ENCODE measurements around the gene ZNF692. TPM values are rescaled to one million over a fixed set of nuclear protein-coding genes. Genes with fewer than 3 reads are reported as not detected.
A peak's percentile ranks its signal among the peaks of the same experiment; 100 is the strongest.

Gene ZNF692
- total RNA-seq, 4 donors from 2014 or later, result 8.0 to 38.0 (median 13.9) TPM

DNA sequence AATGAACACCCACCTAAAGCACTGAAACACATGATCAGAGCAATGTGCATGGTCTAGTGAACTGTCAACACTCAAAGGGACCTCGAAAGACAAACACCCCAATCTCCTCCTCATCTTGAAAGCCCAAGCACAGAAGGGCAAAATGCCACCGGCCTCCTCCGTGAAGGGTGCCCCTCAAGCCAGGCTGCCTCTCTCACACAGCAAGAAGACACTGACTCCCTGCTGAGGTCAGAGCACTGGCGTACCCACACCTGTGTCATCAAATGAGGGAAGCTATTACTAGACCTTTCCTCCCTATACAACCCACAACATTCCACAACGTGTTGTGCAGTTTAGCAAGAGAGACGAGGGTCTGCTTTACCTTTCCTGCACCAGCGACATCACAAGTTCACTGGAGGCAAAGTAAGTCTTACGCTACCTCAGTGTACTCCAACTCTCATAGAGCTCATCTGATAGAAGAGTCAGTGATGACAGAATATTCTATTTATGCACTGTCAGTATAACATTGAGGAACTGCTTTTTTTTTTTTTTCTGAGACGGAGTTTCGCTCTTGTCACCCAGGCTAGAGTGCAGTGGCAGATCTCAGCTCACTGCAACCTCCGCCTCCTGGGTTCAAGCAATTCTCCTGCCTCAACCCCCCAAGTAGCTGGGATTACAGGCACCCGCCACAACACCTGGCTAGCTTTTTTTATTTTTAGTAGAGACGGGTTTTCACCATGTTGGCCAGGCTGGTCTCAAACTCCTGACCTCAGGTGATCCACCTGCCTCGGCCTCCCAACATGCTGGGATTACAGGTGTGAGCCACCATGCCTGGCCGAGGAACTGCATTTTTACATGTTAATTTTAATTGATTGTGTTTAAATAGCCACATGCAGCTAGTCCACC lies 36.5 kb downstream of the ZNF692 start:
- peak in 1 of 2 donors; percentile 13 for ATAC-seq
- H3K4me3 ChIP-seq, result peak overlapping the region in 2 of 4 donors; percentile 5 to 19
- intact Hi-C loops (cut with DNase I; ENCODE audit: low total_unique reads), result no loop called here

GRCh38 chr1:248821641-248822040 lies 37.2 kb downstream of the ZNF692 start:
- peaks cover 0 to 10% of the 10 kb centered on the region in 2 donors for H3K36me3 ChIP-seq
- H3K9me3 ChIP-seq, result no peaks in the 10 kb centered on the region
- peak overlapping the region; percentile 57 to 99 (median 80) for H3K27ac ChIP-seq
- no peak for ATAC-seq
- no peak overlapping the region for H3K4me3 ChIP-seq
- TF ChIP-seq POLR2A (IDR thresholded peaks at IDR 0.05) (no peak), CTCF (IDR thresholded peaks at IDR 0.05 in 4 of 5, conservative IDR thresholded peaks at IDR 0.05 in 1 of 5) (no peak)
- in situ Hi-C loops (cut with MboI; ENCODE audit: low sequenced_read_pairs in 4 of 4), result no loop called here
- no peak for DNase-seq
- intact Hi-C loops (cut with DNase I; ENCODE audit: low total_unique reads), result no loop called here
- no peaks in the 10 kb centered on the region for H3K27me3 ChIP-seq
- peaks cover 49 to 56% of the 10 kb centered on the region in 2 donors for H3K4me1 ChIP-seq

More for the DNA sequence above, 36.5 kb downstream of the ZNF692 start:
- peak overlapping the region; percentile 57 to 99 (median 80) for H3K27ac ChIP-seq
- peaks cover 0 to 4% of the 10 kb centered on the region in 2 donors for H3K36me3 ChIP-seq
- no peak for DNase-seq
- H3K9me3 ChIP-seq, result no peaks in the 10 kb centered on the region
- TF ChIP-seq CTCF (IDR thresholded peaks at IDR 0.05 in 4 of 5, conservative IDR thresholded peaks at IDR 0.05 in 1 of 5) (no peak), POLR2A (IDR thresholded peaks at IDR 0.05) (no peak)
- peaks cover 57 to 64% of the 10 kb centered on the region in 2 donors for H3K4me1 ChIP-seq
- no peaks in the 10 kb centered on the region for H3K27me3 ChIP-seq
- in situ Hi-C loops (cut with MboI; ENCODE audit: low sequenced_read_pairs in 4 of 4), result no loop called here

- in situ Hi-C loops (cut with MboI; ENCODE audit: low sequenced_read_pairs in 4 of 4), result no loop called here
- DNase-seq (no peak), ATAC-seq (no peak)
- peak overlapping the region in 1 of 4 donors; percentile 99 for H3K27ac ChIP-seq
- no peaks in the 10 kb centered on the region for H3K9me3 ChIP-seq
- peaks cover 0 to 14% of the 10 kb centered on the region in 2 donors for H3K36me3 ChIP-seq
- TF ChIP-seq POLR2A (IDR thresholded peaks at IDR 0.05), result no peak
- no peak for TF ChIP-seq CTCF (IDR thresholded peaks at IDR 0.05 in 4 of 5, conservative IDR thresholded peaks at IDR 0.05 in 1 of 5)
- no peak overlapping the region for H3K4me3 ChIP-seq
- intact Hi-C loops (cut with DNase I; ENCODE audit: low total_unique reads), result no loop called here
- H3K4me1 ChIP-seq, result peaks cover 48 to 56% of the 10 kb centered on the region in 2 donors
- H3K27me3 ChIP-seq, result no peaks in the 10 kb centered on the region
Measured at GRCh38 chr1:248821101-248821500, 37.8 kb downstream of the ZNF692 start.

DNA sequence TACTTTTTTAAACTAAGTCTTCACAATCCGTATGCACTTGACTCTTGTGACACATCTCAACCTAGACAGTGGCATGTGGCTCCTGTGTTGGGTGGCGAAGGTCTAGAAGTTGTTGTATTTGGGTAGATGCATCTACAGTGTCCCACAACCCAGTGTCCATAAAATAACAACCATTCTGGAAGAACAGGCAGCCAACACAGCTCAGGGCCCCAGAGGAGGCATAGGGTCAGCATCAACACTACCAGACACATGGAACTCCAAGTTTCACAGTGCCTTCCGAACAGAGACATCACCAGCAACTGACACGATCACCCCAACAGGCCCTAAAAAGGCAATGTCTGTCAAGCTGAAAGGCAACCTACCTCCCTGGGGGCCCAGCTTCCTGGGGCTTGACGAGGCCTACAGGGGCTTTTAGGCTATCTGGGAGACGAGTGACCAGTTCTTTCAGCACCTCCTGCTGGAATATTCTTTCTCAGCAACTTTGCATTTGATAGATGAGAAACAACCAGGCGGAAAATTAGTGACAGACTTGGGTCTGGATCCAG lies 38.8 kb downstream of the ZNF692 start:
- in situ Hi-C loops (cut with MboI; ENCODE audit: low sequenced_read_pairs in 4 of 4), result no loop called here
- DNase-seq, result no peak
- TF ChIP-seq POLR2A (IDR thresholded peaks at IDR 0.05) (no peak), CTCF (IDR thresholded peaks at IDR 0.05 in 4 of 5, conservative IDR thresholded peaks at IDR 0.05 in 1 of 5) (no peak)
- H3K36me3 ChIP-seq, result peaks cover 0 to 24% of the 10 kb centered on the region in 2 donors
- peaks cover 47 to 53% of the 10 kb centered on the region in 2 donors for H3K4me1 ChIP-seq
- no peak overlapping the region for H3K4me3 ChIP-seq
- no peak for ATAC-seq
- intact Hi-C loops (cut with DNase I; ENCODE audit: low total_unique reads), result no loop called here
- no peaks in the 10 kb centered on the region for H3K9me3 ChIP-seq
- H3K27me3 ChIP-seq, result no peaks in the 10 kb centered on the region
- no peak overlapping the region for H3K27ac ChIP-seq

All from gastrocnemius medialis (tissue), 4 donors.